Keratinocyte (primary cell): ENCODE data around the gene SCARB1. TPM values are rescaled to one million over a fixed set of nuclear protein-coding genes. Genes with fewer than 3 reads are reported as not detected.

Source experiments
- DNase-seq: peaks from one replicate; pipeline ENCODE4 v3.0.0-alpha.2; 2011; ENCODE audit warnings: low read depth, missing footprints, low spot score
- FAIRE-seq: peaks from 2 replicates; lab custom pipeline; 2011; peaks lifted over from hg19 to GRCh38; lab: Jason Lieb, UNC
- H2AFZ ChIP-seq: 2 replicates; pipeline ENCODE4 v1.6.0; 2012; ENCODE audit warnings: low read length, control low read depth, inconsistent platforms; ENCODE audit not compliant: control insufficient read depth
- H3K27ac ChIP-seq: 2 replicates; pipeline ENCODE4 v1.5.1; 2011; ENCODE audit warnings: low read length; ENCODE audit not compliant: control insufficient read depth, insufficient read depth
- H3K27me3 ChIP-seq: 3 replicates; pipeline ENCODE4 v1.6.0; 2011; ENCODE audit warnings: low read length; ENCODE audit not compliant: control insufficient read depth, insufficient read depth; ENCODE audit errors: extremely low read depth
- H3K36me3 ChIP-seq, 2 experiments: 2 replicates in 1 of 2; 3 replicates in 1 of 2; pipeline ENCODE4 v1.5.1; 2011; ENCODE audit warnings: low read length in 2 of 2, mild to moderate bottlenecking in 1 of 2; ENCODE audit not compliant: control insufficient read depth in 2 of 2, insufficient read depth in 2 of 2; ENCODE audit errors: extremely low read depth in 1 of 2
- H3K4me1 ChIP-seq: 3 replicates; pipeline ENCODE4 v1.5.1; 2011; ENCODE audit warnings: low read length; ENCODE audit not compliant: control insufficient read depth, insufficient read depth; ENCODE audit errors: extremely low read depth
- H3K4me2 ChIP-seq: 3 replicates; pipeline ENCODE4 v1.6.0; 2011; ENCODE audit warnings: low read depth, low read length; ENCODE audit not compliant: control insufficient read depth, insufficient read depth; ENCODE audit errors: extremely low read depth
- H3K4me3 ChIP-seq, 3 experiments: fragments of 200-600 bp in 1 of 3; sonication (generic) in 1 of 3; 2 replicates in 2 of 3; 3 replicates in 1 of 3; pipeline ENCODE4 v1.5.1; 2011 to 2016; ENCODE audit warnings: low read length in 3 of 3, mild to moderate bottlenecking in 3 of 3, control low read depth in 2 of 3, inconsistent platforms in 1 of 3, low read depth in 1 of 3, mixed read lengths in 1 of 3, mixed run types in 1 of 3, moderate library complexity in 1 of 3; ENCODE audit not compliant: control insufficient read depth in 2 of 3, insufficient read depth in 2 of 3; ENCODE audit errors: extremely low read depth in 1 of 3
- H3K79me2 ChIP-seq: 2 replicates; pipeline ENCODE4 v1.6.0; 2012; ENCODE audit warnings: low read length; ENCODE audit not compliant: control insufficient read depth, insufficient read depth
- H3K9ac ChIP-seq: 3 replicates; pipeline ENCODE4 v1.6.0; 2011; ENCODE audit warnings: low read length; ENCODE audit not compliant: control insufficient read depth, insufficient read depth; ENCODE audit errors: extremely low read depth
- H3K9me1 ChIP-seq: 3 replicates; pipeline ENCODE4 v1.6.0; 2011; ENCODE audit warnings: low read length; ENCODE audit not compliant: control insufficient read depth, insufficient read depth; ENCODE audit errors: extremely low read depth
- H3K9me3 ChIP-seq: 2 replicates; pipeline ENCODE4 v1.5.1; 2012; ENCODE audit warnings: low read depth, low read length; ENCODE audit not compliant: control insufficient read depth
- H4K20me1 ChIP-seq: 3 replicates; pipeline ENCODE4 v1.6.0; 2011; ENCODE audit warnings: low read length; ENCODE audit not compliant: control insufficient read depth, insufficient read depth; ENCODE audit errors: extremely low read depth
- CTCF ChIP-seq, 3 experiments: IDR thresholded peaks in 1 of 3; conservative IDR thresholded peaks in 1 of 3; optimal IDR thresholded peaks in 1 of 3; 2 replicates in 2 of 3; 3 replicates in 1 of 3; pipeline versions ENCODE3 to v1.5.1; 2011; ENCODE audit warnings: low read length in 3 of 3, mild to moderate bottlenecking in 3 of 3, moderate library complexity in 2 of 3, control low read depth in 1 of 3, inconsistent platforms in 1 of 3; ENCODE audit not compliant: insufficient read depth in 2 of 3; ENCODE audit errors: extremely low read depth in 1 of 3
- EZH2 ChIP-seq: IDR thresholded peaks from one replicate; pipeline ENCODE4 v1.6.1; 2012; ENCODE audit warnings: inconsistent platforms, mild to moderate bottlenecking, low read length, moderate library complexity
- dilution Hi-C: fragments of 300-500 bp; cut with MboI; formaldehyde crosslinking; loops from one replicate; pipeline ENCODE4 v1.7.0; 2020; ENCODE audit warnings: low sequenced_read_pairs; ENCODE audit not compliant: extremely low pct_ligation_motif_present
- polyA plus RNA-seq, 5 experiments: library from polyadenylated mRNA; depleted of rRNA in 3 of 5; stranded (reverse) in 3 of 5; stranded (forward) in 1 of 5; unstranded in 1 of 5; fragments of >200 nt; gene quantifications; 1 replicate in 1 of 5; 2 replicates in 3 of 5; 3 replicates in 1 of 5; pipeline versions ENCODE4 v1.2.1 to v1.2.3, GENCODE V29; 2011 to 2012; ENCODE audit warnings: missing spikeins in 2 of 5, low read depth in 1 of 5, low replicate concordance in 1 of 5

Gene SCARB1
- polyA plus RNA-seq, 1 donor (not counting 4 experiments of a cell fraction or from before 2014, with no cell fraction given) = 40.9 TPM

GRCh38 chr12:124754491-124754890 lies 109.2 kb downstream of the SCARB1 start:
- H3K4me3 ChIP-seq = no peak overlapping the region
- DNase-seq (no peak), FAIRE-seq (no peak)
- no peak overlapping the region for H3K4me2 ChIP-seq
- H3K27ac ChIP-seq = no peak overlapping the region
- H4K20me1 ChIP-seq = no peaks in the 10 kb centered on the region
- no peaks in the 10 kb centered on the region for H3K79me2 ChIP-seq
- no peak overlapping the region for H3K9ac ChIP-seq
- H3K9me1 ChIP-seq = no peaks in the 10 kb centered on the region
- H3K9me3 ChIP-seq = peaks cover 2% of the 10 kb centered on the region
- H3K27me3 ChIP-seq = peaks cover 62% of the 10 kb centered on the region
- no peak overlapping the region for H2AFZ ChIP-seq
- dilution Hi-C loops = no loop called here
- H3K36me3 ChIP-seq = no peaks in the 10 kb centered on the region
- TF ChIP-seq CTCF (optimal IDR thresholded peaks at IDR 0.05 in 1 of 3, IDR thresholded peaks at IDR 0.05 in 1 of 3, conservative IDR thresholded peaks at IDR 0.05 in 1 of 3; ENCODE audit: extremely low read depth in 1 of 3, insufficient read depth in 2 of 3, low read length in 3 of 3) (no peak), EZH2 (no peak)
- H3K4me1 ChIP-seq = no peaks in the 10 kb centered on the region

DNA sequence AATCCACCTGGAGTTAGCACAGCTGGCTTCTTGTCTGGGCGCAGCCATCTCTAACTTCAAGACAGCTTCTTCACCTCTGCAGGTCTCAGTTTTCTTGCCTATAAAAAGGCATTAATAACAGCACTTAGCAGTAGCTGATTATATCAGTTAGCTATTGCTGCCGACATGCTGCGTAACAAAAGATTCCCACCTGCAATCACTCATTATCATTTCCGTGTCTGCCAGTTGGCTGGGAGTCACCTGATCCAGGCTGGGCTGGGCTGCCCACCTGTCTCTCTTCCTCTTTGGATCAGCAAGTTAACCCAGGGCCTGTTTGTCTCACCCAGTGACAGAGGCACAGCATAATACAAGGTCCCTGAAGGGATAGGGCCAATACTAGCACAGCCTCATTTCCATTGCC lies 109.7 kb downstream of the SCARB1 start:
- no peak overlapping the region for H3K4me2 ChIP-seq
- H3K9ac ChIP-seq = no peak overlapping the region
- no peak for TF ChIP-seq CTCF (optimal IDR thresholded peaks at IDR 0.05 in 1 of 3, IDR thresholded peaks at IDR 0.05 in 1 of 3, conservative IDR thresholded peaks at IDR 0.05 in 1 of 3; ENCODE audit: extremely low read depth in 1 of 3, insufficient read depth in 2 of 3, low read length in 3 of 3)
- TF ChIP-seq EZH2 = no peak
- no peak overlapping the region for H2AFZ ChIP-seq
- peaks cover 2% of the 10 kb centered on the region for H3K9me3 ChIP-seq
- H3K4me3 ChIP-seq = no peak overlapping the region
- dilution Hi-C loops = no loop called here
- no peaks in the 10 kb centered on the region for H3K36me3 ChIP-seq
- H3K9me1 ChIP-seq = no peaks in the 10 kb centered on the region
- no peak for FAIRE-seq
- H3K79me2 ChIP-seq = no peaks in the 10 kb centered on the region
- H3K27ac ChIP-seq = no peak overlapping the region
- no peaks in the 10 kb centered on the region for H3K4me1 ChIP-seq
- H3K27me3 ChIP-seq = peaks cover 60% of the 10 kb centered on the region
- DNase-seq = no peak
- H4K20me1 ChIP-seq = no peaks in the 10 kb centered on the region
